Choroid plexus epithelial cell (primary cell): Measurements from ENCODE around the gene C1QTNF8.

Experiments
- DNase-seq: peaks from one replicate; pipeline ENCODE4 v3.0.0-alpha.2; 2010; ENCODE audit warnings: low read depth
- H3K4me3 ChIP-seq: 2 replicates; pipeline ENCODE4 v1.5.1; 2011; ENCODE audit warnings: low read depth, mild to moderate bottlenecking, control low read depth, low read length, moderate library complexity
- TF ChIP-seq, protein P1 (sequence below): conservative IDR thresholded peaks from 2 replicates; pipeline ENCODE4 v1.5.1; 2011; ENCODE audit warnings: low read depth, mild to moderate bottlenecking, control low read depth, inconsistent platforms, low read length, moderate library complexity

C1QTNF8 gene

GRCh38 chr16:1098266-1098991 lies 2.4 kb upstream of the C1QTNF8 start:
- no peak overlapping the region for H3K4me3 ChIP-seq
- no peak for DNase-seq
- TF ChIP-seq, protein P1, sequence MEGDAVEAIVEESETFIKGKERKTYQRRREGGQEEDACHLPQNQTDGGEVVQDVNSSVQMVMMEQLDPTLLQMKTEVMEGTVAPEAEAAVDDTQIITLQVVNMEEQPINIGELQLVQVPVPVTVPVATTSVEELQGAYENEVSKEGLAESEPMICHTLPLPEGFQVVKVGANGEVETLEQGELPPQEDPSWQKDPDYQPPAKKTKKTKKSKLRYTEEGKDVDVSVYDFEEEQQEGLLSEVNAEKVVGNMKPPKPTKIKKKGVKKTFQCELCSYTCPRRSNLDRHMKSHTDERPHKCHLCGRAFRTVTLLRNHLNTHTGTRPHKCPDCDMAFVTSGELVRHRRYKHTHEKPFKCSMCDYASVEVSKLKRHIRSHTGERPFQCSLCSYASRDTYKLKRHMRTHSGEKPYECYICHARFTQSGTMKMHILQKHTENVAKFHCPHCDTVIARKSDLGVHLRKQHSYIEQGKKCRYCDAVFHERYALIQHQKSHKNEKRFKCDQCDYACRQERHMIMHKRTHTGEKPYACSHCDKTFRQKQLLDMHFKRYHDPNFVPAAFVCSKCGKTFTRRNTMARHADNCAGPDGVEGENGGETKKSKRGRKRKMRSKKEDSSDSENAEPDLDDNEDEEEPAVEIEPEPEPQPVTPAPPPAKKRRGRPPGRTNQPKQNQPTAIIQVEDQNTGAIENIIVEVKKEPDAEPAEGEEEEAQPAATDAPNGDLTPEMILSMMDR, result no peak

DNA sequence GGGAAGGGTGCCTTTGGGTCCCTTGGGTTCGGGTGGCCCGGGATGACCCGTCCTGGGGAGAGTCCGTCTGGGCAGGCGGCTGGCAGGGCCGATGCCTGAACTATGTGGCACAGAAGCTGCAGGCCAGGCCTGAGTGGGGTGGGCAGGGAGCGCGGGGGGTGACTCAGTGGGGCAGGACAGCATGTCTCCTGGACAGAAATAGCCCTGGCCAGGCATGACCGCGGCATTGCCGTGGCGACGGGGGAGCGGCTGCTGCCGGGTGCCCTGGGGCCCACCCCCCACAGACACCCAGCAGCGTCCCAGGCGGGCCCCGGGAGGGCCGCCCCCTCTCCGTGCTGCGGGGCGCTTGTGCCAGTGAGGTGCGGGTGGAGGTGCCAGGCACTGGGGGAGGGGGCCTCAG lies 1.8 kb upstream of the C1QTNF8 start:
- no peak for DNase-seq
- no peak overlapping the region for H3K4me3 ChIP-seq
- TF ChIP-seq, protein P1, result no peak

GRCh38 chr16:1097156-1097555 lies 1.1 kb upstream of the C1QTNF8 start:
- TF ChIP-seq, protein P1, result no peak
- no peak for DNase-seq
- H3K4me3 ChIP-seq, result no peak overlapping the region

DNA sequence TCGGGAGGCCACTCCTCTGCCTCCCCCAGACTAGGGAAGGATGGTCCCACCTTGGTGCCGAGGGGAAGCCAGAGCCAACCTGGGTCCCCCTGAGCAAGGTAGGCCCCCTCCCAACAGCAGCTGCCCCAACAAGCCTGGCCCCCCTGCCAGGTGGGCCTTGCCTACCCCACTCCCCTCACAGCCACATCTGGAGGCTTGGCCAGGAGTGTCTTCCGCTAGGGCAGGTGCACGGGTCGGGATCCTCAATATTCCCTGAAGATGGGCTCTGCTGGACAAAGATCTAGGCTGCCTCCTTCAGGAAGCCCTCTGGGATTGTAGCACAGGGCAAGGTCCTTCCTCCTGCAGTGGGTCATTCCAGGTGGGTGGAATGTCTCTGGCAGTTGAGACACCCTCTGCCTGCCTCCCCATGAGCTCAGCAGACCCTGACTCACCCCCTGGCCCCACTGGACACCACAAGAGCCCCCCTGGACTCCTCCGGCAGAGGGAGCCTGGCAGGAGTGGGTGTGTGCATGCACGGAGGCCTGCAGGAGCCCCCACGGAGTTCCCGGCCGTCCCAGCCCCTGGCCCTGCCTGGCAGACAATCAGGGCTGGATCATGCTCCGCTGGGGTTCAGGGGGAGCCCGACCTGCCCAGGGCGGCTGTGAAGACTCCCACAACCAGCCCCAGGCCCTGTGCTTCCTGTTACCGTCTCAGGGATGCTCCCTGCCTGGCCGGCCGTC lies 435 bp downstream of the C1QTNF8 start:
- DNase-seq, result no peak
- TF ChIP-seq, protein P1, result no peak
- H3K4me3 ChIP-seq, result no peak overlapping the region

DNA sequence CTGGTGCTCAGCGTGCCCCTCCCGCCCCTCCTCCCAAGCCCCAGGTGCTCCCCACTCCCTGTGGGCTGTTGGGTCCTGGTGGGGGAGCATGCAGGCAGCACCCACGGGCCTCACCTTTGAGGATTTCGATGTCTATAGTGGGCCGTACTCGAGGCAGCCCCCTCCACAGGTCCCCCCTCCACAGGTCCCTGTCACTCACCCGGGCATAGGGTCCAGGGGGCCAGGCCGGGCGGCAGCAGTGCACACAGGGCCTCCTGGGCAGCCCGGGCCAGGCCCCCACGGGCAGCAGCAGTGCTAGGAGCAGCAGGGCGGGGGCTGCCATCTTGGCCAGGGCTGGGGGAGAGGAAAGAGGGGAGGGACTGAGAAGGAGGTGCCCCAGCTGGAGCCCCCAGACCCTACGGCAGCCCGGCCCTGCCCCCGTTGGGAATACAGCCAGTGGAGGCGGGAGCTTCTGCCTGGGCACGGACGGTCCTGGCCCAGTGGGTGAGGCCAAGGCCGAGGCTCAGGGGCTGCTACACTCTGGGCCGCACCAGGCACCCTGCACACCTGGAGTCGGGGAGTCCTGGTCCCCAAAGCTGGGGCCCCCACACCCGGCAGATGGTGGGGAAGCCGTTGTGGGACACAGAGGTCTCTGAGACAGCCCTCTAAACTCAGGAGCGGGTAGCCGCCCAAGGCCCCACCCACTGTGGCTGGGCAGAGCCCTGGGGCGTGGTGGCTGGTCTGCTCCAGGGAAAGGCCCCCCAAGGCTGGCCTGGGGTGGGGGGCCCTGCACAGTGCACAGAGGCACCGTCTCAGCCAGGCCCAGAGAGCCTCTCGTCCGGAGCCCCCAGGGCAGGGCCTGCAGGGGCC lies 1.2 kb downstream of the C1QTNF8 start:
- no peak overlapping the region for H3K4me3 ChIP-seq
- DNase-seq, result no peak
- TF ChIP-seq, protein P1, result no peak

- TF ChIP-seq, protein P1, result no peak
- H3K4me3 ChIP-seq, result no peak overlapping the region
- DNase-seq, result no peak
Measured at GRCh38 chr16:1094124-1094479, 1.9 kb downstream of the C1QTNF8 start.
